Epithelial cell of prostate (primary cell): ENCODE data around the gene NR6A1.

Experiments
- DNase-seq: peaks from one replicate; pipeline ENCODE4 v3.0.0-alpha.2; 2011; ENCODE audit warnings: low read depth, low spot score
- H3K27ac ChIP-seq: fragments of 450-650 bp; 2 replicates; pipeline ENCODE4 v1.5.1; 2017; ENCODE audit warnings: mild to moderate bottlenecking

Gene NR6A1

GRCh38 chr9:124555043-124555442, 216.1 kb downstream of the NR6A1 start:
- DNase-seq, result no peak
- no peak overlapping the region for H3K27ac ChIP-seq

DNA sequence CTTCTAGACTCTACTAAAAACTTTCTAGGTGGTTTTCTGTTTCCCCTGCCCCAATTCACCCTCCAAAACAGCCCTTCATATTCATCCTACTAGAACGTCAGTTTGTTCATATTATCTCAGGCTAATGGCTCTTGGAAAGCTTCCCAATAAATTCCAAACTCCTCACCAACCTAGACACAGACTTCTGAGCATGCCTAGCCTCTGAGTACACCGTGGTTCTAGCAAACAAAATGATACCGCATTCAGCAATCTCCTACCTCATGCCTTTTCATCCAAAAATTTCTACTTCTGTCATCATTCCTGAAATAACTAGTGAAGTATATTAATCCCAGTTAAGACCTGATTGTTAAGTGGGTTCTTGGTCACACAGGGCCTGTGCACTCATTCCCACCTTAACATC, 217.4 kb downstream of the NR6A1 start:
- no peak for DNase-seq
- no peak overlapping the region for H3K27ac ChIP-seq

DNA sequence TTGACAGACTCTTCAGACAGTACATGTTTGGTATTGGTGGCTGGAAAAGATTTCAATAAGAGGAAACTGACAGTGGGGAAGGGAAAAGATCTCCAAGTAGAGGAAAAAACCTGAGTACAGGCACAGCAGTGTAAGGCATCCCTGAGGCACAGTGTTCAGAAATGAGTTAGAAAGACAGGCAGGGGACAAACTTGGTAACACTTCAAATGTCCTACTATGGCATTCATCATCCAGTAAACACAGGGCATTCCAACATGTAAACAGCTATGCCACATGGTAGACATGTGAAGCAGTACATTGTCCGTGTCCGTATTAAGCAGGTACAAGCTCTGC, 218.9 kb downstream of the NR6A1 start:
- peak overlapping the region; percentile 50 for H3K27ac ChIP-seq
- no peak for DNase-seq

DNA sequence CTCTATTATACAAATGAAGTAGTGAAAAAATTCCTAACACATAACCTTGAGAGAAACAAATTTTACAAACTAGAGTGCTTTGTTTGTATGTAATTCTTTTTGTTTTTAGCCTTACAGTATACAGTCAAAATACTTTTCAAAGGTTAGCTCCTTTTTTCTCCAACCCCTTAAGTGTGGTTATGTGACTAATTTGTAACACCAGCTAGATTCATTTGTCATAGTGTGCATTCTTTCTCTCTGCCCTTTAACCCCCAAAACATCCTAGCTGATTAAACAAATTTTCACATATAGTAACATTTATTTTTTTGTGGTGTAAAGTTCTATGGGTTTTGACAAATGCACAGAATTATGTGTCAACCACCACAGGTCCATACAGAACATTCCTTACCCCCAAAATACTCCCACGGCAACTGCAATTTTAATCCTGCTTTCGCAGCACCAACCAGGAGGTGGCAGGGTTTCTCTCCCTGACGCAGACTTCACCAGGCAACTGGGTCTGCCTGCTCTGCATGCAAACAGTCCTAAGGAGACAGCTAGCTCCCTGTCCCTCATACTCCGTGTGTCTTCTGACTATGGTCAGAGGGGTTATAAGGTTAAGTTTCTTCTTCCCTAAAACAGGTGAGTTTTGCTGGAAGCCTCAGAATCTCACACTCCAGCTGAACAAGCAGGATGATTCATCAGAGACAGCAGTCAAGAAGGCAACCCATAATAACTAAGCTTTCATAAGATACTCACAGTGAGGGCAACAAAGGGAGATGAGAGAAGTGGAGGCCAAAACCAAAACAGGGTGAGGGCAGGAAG, 219.4 kb downstream of the NR6A1 start:
- DNase-seq, result no peak
- H3K27ac ChIP-seq, result peak overlapping the region; percentile 50

- DNase-seq, result no peak
- no peak overlapping the region for H3K27ac ChIP-seq
These were observed 221.0 kb downstream of the NR6A1 start for GRCh38 chr9:124550072-124550471.

GRCh38 chr9:124549016-124549415, 222.1 kb downstream of the NR6A1 start:
- no peak overlapping the region for H3K27ac ChIP-seq
- no peak for DNase-seq

- no peak overlapping the region for H3K27ac ChIP-seq
- no peak for DNase-seq
These were observed 226.6 kb downstream of the NR6A1 start for GRCh38 chr9:124544535-124544934.

GRCh38 chr9:124541824-124542223, 229.3 kb downstream of the NR6A1 start:
- no peak overlapping the region for H3K27ac ChIP-seq
- no peak for DNase-seq

- H3K27ac ChIP-seq, result no peak overlapping the region
- DNase-seq, result no peak
These were observed 233.2 kb downstream of the NR6A1 start for GRCh38 chr9:124537926-124538325.

DNA sequence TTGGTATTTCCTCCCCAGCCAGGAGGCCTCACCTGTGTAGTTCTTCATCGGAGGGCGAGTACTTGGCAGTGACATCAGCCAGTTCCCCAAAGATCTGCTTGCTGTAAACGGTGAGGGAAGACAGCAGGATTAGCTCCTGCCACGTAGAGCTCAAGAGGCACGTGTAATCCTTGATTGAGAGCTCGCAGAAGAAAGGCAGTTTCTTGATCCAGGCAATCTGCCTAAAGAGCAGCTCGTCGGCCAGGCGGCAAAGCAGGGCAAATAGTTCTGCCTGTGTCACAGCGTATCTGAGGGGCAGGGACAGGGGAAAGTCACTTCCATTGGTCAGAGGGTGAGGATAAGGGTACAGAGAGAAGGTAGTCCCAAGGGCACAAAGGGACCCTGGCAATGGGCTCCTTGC, 235.3 kb downstream of the NR6A1 start:
- no peak overlapping the region for H3K27ac ChIP-seq
- no peak for DNase-seq

- no peak for DNase-seq
- no peak overlapping the region for H3K27ac ChIP-seq
These were observed 238.2 kb downstream of the NR6A1 start for GRCh38 chr9:124532897-124533296.

- DNase-seq, result no peak
- H3K27ac ChIP-seq, result no peak overlapping the region
These were observed 240.0 kb downstream of the NR6A1 start for GRCh38 chr9:124531115-124531514.

DNA sequence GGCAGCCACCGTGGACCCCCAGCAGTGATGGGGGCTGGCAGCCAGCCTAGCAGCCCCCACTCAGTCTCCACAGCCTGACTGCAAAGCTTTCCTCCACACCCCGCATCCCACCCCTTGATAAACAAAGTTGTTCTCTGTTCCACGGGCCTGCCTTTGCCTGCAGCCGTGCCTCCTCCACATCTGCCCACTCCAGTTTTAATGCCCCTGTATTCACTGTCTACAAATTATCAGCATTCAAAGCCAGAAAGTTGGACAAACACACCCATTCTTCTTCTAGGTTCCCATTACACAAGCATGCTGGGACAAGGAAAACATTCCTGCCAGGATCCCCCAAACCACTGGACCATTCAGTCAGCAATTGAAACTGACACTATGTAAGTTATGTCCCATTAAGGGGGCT, 240.9 kb downstream of the NR6A1 start:
- H3K27ac ChIP-seq, result no peak overlapping the region
- no peak for DNase-seq

- no peak for DNase-seq
- no peak overlapping the region for H3K27ac ChIP-seq
These were observed 243.3 kb downstream of the NR6A1 start for GRCh38 chr9:124527781-124528180.

DNA sequence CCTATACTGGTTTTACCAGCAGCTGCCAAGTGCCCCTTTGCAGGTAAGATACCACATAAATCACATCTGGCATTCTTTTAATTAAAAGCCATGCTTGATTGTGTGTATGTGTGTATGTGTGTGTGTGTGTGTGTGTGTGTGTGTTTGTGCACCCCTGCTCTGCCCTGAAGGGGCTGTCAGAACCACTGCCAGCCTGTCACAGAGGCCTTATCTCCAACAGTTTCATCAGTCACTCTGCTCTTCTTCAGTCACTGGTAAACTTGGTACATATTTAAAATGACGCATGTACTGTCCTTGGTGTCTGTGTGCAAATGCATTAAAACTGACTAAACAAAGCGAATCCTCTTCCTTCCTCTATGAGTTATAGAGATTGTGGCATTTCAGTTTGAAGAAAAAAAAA, 244.9 kb downstream of the NR6A1 start:
- H3K27ac ChIP-seq, result no peak overlapping the region
- no peak for DNase-seq

GRCh38 chr9:124522121-124523098, 248.7 kb downstream of the NR6A1 start:
- DNase-seq, result no peak
- no peak overlapping the region for H3K27ac ChIP-seq

GRCh38 chr9:124521142-124521541, 250.0 kb downstream of the NR6A1 start:
- DNase-seq, result no peak
- no peak overlapping the region for H3K27ac ChIP-seq

DNA sequence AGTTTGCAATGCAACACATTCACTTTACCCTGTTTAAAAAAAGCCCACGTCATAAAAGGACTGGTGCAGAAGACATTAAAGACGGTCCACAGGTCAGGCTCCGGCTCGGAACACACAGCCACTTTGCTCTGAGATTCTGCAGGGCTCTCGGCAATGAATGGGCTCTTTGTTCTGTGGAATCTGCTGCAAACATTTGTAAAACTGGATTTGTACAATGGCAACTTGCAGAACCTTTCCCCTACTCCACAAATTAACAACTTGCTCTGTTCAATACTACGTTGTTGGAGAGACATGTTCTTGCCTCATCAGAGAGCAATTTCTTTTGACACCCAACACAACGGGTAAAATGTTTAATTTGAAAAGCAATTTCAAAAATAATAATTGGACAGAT, 250.9 kb downstream of the NR6A1 start:
- no peak overlapping the region for H3K27ac ChIP-seq
- DNase-seq, result no peak

DNA sequence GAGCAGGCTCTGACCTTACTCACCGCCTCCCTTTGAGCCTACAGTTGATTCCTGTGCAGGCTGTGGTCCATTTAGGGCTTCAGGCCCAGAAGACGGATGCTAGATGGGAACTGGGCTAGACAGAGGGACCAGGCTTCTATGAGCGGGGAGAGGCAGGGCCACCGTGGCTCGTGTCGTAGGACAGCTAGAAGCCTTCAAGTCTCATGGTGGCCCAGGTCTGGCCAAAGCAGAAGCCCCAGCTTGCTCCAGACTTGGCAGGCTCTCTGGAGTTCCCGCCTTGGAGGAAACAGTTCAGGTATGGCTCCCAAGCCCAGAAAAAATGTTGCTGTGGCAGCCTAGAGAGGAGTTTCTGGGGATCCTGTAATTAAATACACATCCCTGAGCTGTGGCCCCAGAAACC, 253.0 kb downstream of the NR6A1 start:
- DNase-seq, result no peak
- no peak overlapping the region for H3K27ac ChIP-seq

GRCh38 chr9:124517600-124517999, 253.5 kb downstream of the NR6A1 start:
- DNase-seq, result no peak
- H3K27ac ChIP-seq, result no peak overlapping the region

DNA sequence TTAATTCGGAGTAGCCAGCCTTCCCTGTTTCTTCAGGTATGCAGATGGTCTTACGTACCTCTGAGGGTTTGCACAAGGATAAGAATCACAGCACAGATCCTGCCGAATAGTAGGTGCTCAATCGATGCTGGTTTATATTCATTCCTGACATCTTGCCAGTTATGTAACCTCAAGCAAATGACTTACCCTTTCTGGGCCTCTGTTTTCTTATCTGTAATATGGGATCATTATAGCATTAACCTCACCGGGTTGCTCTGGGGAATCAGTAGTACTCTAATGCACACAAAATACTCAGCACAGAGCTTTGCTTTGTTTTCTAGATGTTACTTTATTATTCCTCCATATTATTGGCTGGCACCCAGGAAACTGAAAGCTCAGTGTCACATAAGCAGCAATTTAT, 256.2 kb downstream of the NR6A1 start:
- H3K27ac ChIP-seq, result no peak overlapping the region
- no peak for DNase-seq
